Peyer's patch (tissue), 4 donors: ENCODE measurements around the gene TMEM19.

ENCODE experiments used
- POLR2A ChIP-seq, 2 donors: fragments of 450-650 bp; IDR thresholded peaks; one replicate each; pipeline ENCODE4 v1.5.1; 2017; ENCODE audit warnings: antibody characterized with exemption in 2 of 2, mild to moderate bottlenecking in 2 of 2, moderate library complexity in 2 of 2
- TF ChIP-seq, protein P1 (sequence below), 6 experiments: fragments of 450-650 bp in 4 of 6; fragments of 200-600 bp in 2 of 6; sonication (generic) in 1 of 6; IDR thresholded peaks; one replicate each; pipeline ENCODE4 v1.5.1; 2017 to 2019; ENCODE audit warnings: antibody characterized with exemption in 6 of 6, mild to moderate bottlenecking in 3 of 6, moderate library complexity in 1 of 6

DNA sequence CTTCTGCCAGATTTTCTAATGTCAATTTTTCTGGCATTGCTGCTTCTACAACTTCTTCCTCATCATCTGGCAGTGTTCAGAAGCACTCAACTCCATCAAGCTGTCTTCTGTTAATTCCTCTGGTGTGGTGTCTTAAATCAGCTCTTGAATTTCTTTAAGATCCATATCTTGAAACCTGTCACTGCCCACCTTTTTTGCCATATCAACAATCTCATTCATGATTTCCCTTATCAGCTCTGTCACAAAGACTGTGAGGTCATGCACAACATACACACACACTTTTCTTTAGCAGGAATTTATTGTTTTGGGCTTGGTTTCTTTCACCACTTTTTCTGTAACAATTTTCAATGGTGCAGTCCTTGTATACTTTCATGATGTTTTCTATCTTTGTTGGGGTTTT lies 14.6 kb upstream of the TMEM19 start:
- no peak for TF ChIP-seq POLR2A (IDR thresholded peaks at IDR 0.05)
- TF ChIP-seq, protein P1, sequence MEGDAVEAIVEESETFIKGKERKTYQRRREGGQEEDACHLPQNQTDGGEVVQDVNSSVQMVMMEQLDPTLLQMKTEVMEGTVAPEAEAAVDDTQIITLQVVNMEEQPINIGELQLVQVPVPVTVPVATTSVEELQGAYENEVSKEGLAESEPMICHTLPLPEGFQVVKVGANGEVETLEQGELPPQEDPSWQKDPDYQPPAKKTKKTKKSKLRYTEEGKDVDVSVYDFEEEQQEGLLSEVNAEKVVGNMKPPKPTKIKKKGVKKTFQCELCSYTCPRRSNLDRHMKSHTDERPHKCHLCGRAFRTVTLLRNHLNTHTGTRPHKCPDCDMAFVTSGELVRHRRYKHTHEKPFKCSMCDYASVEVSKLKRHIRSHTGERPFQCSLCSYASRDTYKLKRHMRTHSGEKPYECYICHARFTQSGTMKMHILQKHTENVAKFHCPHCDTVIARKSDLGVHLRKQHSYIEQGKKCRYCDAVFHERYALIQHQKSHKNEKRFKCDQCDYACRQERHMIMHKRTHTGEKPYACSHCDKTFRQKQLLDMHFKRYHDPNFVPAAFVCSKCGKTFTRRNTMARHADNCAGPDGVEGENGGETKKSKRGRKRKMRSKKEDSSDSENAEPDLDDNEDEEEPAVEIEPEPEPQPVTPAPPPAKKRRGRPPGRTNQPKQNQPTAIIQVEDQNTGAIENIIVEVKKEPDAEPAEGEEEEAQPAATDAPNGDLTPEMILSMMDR (IDR thresholded peaks at IDR 0.05) = no peak
